HG03280 (cell line): ENCODE results near the gene C12orf57.
"Not testable (repeated sequence)": the region's sequence is repeated elsewhere in the genome, so short reads cannot be mapped to it uniquely, and the experiment has no call there.

Source experiments
- ATAC-seq: cut with Tn5 transposase; IDR thresholded peaks from one replicate; pipeline ENCODE4 v1.9.1; 2021; ENCODE audit warnings: mild to moderate bottlenecking, moderate library complexity; ENCODE audit not compliant: unreplicated experiment

Gene C12orf57

GRCh38 chr12:6943722-6944380 lies at the start of gene C12orf57, which contains the start of gene RNU7-1:
Gene C12orf57 (plus strand): TSS chr12:6944022. CDS start chr12:6944122, 100 bp downstream.
Gene RNU7-1 (plus strand): TSS chr12:6943816.
- ATAC-seq, result peak; percentile 44

- ATAC-seq, result no peak
These were observed 49.5 kb upstream of the C12orf57 start for GRCh38 chr12:6894321-6894720.

- no peak for ATAC-seq
These were observed 46.9 kb upstream of the C12orf57 start for GRCh38 chr12:6896846-6897435.

- no peak for ATAC-seq
These were observed 44.4 kb upstream of the C12orf57 start for GRCh38 chr12:6899427-6899826.

- ATAC-seq, result no peak
These were observed 43.8 kb upstream of the C12orf57 start for GRCh38 chr12:6899837-6900519.

GRCh38 chr12:6902448-6902847 lies 41.4 kb upstream of the C12orf57 start:
- ATAC-seq, result no peak

- no peak for ATAC-seq
These were observed 40.1 kb upstream of the C12orf57 start for GRCh38 chr12:6903722-6904121.

GRCh38 chr12:6904280-6905276 lies 39.2 kb upstream of the C12orf57 start, which contains the start of gene LRRC23:
Gene LRRC23 (plus strand): TSS chr12:6904822. CDS start chr12:6905634, 812 bp downstream.
- peak; percentile 97 for ATAC-seq

- no peak for ATAC-seq
These were observed 38.3 kb upstream of the C12orf57 start for GRCh38 chr12:6905414-6906040.

GRCh38 chr12:6908141-6908540 lies 35.7 kb upstream of the C12orf57 start:
- ATAC-seq, result not testable (repeated sequence)

GRCh38 chr12:6909421-6910145 lies 34.2 kb upstream of the C12orf57 start:
- ATAC-seq, result no peak

GRCh38 chr12:6912164-6912935 lies 31.5 kb upstream of the C12orf57 start:
- no peak for ATAC-seq

GRCh38 chr12:6914246-6914946 lies 29.4 kb upstream of the C12orf57 start, which contains the start of gene ENO2:
Gene ENO2 (plus strand): TSS chr12:6914580. CDS start chr12:6915833, 1,253 bp downstream.
- ATAC-seq, result peak; percentile 78

- no peak for ATAC-seq
These were observed 28.7 kb upstream of the C12orf57 start for GRCh38 chr12:6914947-6915788.

GRCh38 chr12:6915789-6916285 lies 28.0 kb upstream of the C12orf57 start:
- ATAC-seq, result no peak

- ATAC-seq, result no peak
These were observed 27.2 kb upstream of the C12orf57 start for GRCh38 chr12:6916426-6917200.
